Transverse colon (tissue), 4 donors: ENCODE measurements around the gene KRT33B.

Source experiments
- CTCF ChIP-seq, 5 experiments: fragments of 200-600 bp in 3 of 5; fragments of 450-650 bp in 2 of 5; sonication (generic) in 3 of 5; IDR thresholded peaks; 1 replicate in 2 of 5; 2 replicates in 3 of 5; pipeline ENCODE4 v1.5.1; 2016 to 2017; ENCODE audit warnings: antibody characterized with exemption in 5 of 5, inconsistent platforms in 3 of 5, mild to moderate bottlenecking in 2 of 5, moderate library complexity in 1 of 5
- EP300 ChIP-seq: sonication (generic); formaldehyde crosslinking; IDR thresholded peaks from one replicate; pipeline ENCODE4 v1.6.1; 2017; ENCODE audit warnings: antibody characterized with exemption, low read depth
- POLR2A ChIP-seq: fragments of 450-650 bp; IDR thresholded peaks from one replicate; pipeline ENCODE4 v1.6.1; 2016; ENCODE audit warnings: antibody characterized with exemption, mild to moderate bottlenecking, moderate library complexity
- POLR2AphosphoS5 ChIP-seq, 3 donors: sonication (generic); formaldehyde crosslinking; IDR thresholded peaks; one replicate each; pipeline ENCODE4 v1.6.1; 2016; ENCODE audit warnings: antibody characterized with exemption in 3 of 3

GRCh38 chr17:41338961-41339485 lies 30.6 kb downstream of the KRT33B start:
- no peak for TF ChIP-seq POLR2A
- TF ChIP-seq POLR2AphosphoS5 (IDR thresholded peaks at IDR 0.05), result no peak
- no peak for TF ChIP-seq CTCF (IDR thresholded peaks at IDR 0.05)
- TF ChIP-seq EP300, result no peak
